GM12878 (cell line): ENCODE results near the gene LYPD4. TPM values are rescaled to one million over a fixed set of nuclear protein-coding genes. Genes with fewer than 3 reads are reported as not detected.

Experiments
- BCL11A ChIP-seq: IDR thresholded peaks from 2 replicates; pipeline ENCODE4 v1.6.1; 2011; ENCODE audit warnings: low read depth, low read length
- BRCA1 ChIP-seq: IDR thresholded peaks from 2 replicates; pipeline ENCODE4 v1.6.1; 2011; ENCODE audit warnings: low read depth, low read length, improper control_type of control experiment
- ETV6 ChIP-seq, 2 experiments: fragments of 450-650 bp in 1 of 2; IDR thresholded peaks in 1 of 2; conservative IDR thresholded peaks in 1 of 2; 2 replicates each; pipeline ENCODE4 v1.6.1; 2014; ENCODE audit warnings: antibody characterized with exemption in 1 of 2, borderline replicate concordance in 1 of 2, low read depth in 1 of 2, mild to moderate bottlenecking in 1 of 2, moderate library complexity in 1 of 2
- EZH2 ChIP-seq: IDR thresholded peaks from 2 replicates; pipeline ENCODE4 v1.6.1; 2012; ENCODE audit warnings: low read depth, mild to moderate bottlenecking, control low read depth, inconsistent platforms, low read length, borderline replicate concordance; ENCODE audit not compliant: control insufficient read depth
- FOS ChIP-seq: IDR thresholded peaks from 3 replicates; pipeline ENCODE4 v1.6.1; 2011; ENCODE audit warnings: borderline replicate concordance; ENCODE audit not compliant: insufficient read length; ENCODE audit errors: extremely low read depth
- HDGF ChIP-seq: fragments of 450-650 bp; IDR thresholded peaks from 2 replicates; pipeline ENCODE4 v1.6.1; 2016; ENCODE audit warnings: antibody characterized with exemption
- IKZF2 ChIP-seq, 2 experiments: fragments of 450-650 bp; IDR thresholded peaks; 2 replicates each; pipeline ENCODE4 v1.6.1; 2017; ENCODE audit warnings: mild to moderate bottlenecking in 2 of 2, moderate library complexity in 2 of 2
- KAT2A ChIP-seq: conservative IDR thresholded peaks from 2 replicates; pipeline ENCODE4 v1.6.1; 2011; ENCODE audit warnings: low read depth, low read length; ENCODE audit not compliant: control insufficient read depth
- POLR2AphosphoS2 ChIP-seq: IDR thresholded peaks from 2 replicates; pipeline ENCODE4 v1.6.1; 2011; ENCODE audit warnings: low read depth, mild to moderate bottlenecking, low read length, improper control_type of control experiment, moderate library complexity
- POLR2AphosphoS5 ChIP-seq: IDR thresholded peaks from 2 replicates; pipeline ENCODE4 v1.6.1; 2011; ENCODE audit warnings: mild to moderate bottlenecking, low read length, inconsistent platforms
- SMAD1 ChIP-seq: fragments of 450-650 bp; IDR thresholded peaks from 2 replicates; pipeline ENCODE4 v1.6.1; 2018; ENCODE audit warnings: mild to moderate bottlenecking, low read depth; ENCODE audit not compliant: partially characterized antibody
- SMC3 ChIP-seq: IDR thresholded peaks from 2 replicates; pipeline ENCODE4 v1.6.1; 2011; ENCODE audit warnings: low read length, improper control_type of control experiment, borderline replicate concordance
- TBL1XR1 ChIP-seq: IDR thresholded peaks from 2 replicates; pipeline ENCODE4 v1.6.1; 2012; ENCODE audit warnings: low read depth, low read length, improper control_type of control experiment
- polyA plus RNA-seq, 11 experiments: library from polyadenylated mRNA; depleted of rRNA in 4 of 11; unstranded in 6 of 11; stranded (reverse) in 5 of 11; fragments of >200 nt; fragmentation: Nextera tagmentation in 4 of 11; fragmentation: Illumina TruSeq in 1 of 11; extraction: Ambion mirVana in 4 of 11; extraction: Trizol in 1 of 11; gene quantifications; 1 replicate in 1 of 11; 2 replicates in 10 of 11; pipeline versions ENCODE4 v1.2.1 to v1.2.3, GENCODE V29; 2011 to 2016; ENCODE audit warnings: inconsistent platforms in 2 of 11, missing spikeins in 2 of 11, low read depth in 1 of 11
- total RNA-seq, 4 experiments: library from RNA; depleted of rRNA in 3 of 4; stranded (reverse); fragments of >200 nt in 3 of 4; fragmentation: Illumina TruSeq in 1 of 4; extraction: Trizol in 1 of 4; gene quantifications; 2 replicates each; pipeline versions ENCODE4 v1.2.1 to v1.2.3, GENCODE V29; 2013 to 2021
- TF ChIP-seq, protein P1 (sequence below): fragments of 450-650 bp; IDR thresholded peaks from 2 replicates; pipeline ENCODE4 v1.6.1; 2017; ENCODE audit warnings: mild to moderate bottlenecking
- TF ChIP-seq, protein P2 (sequence below): fragments of 450-650 bp; IDR thresholded peaks from 2 replicates; pipeline ENCODE4 v1.6.1; 2017; ENCODE audit warnings: antibody characterized with exemption, mild to moderate bottlenecking, moderate library complexity
- TF ChIP-seq, protein P3 (sequence below): fragments of 450-650 bp; formaldehyde crosslinking; IDR thresholded peaks from 2 replicates; pipeline ENCODE4 v1.4.0; 2022; ENCODE audit warnings: mild to moderate bottlenecking, moderate library complexity
- TF ChIP-seq, protein P4 (sequence below): fragments of 150-350 bp; IDR thresholded peaks from 2 replicates; pipeline ENCODE4 v1.6.1; 2016; ENCODE audit warnings: low read depth, low read length

LYPD4 gene
- total and polyA plus RNA-seq, 10 of the 15 experiments (the other 5 are each of a cell fraction or from before 2014, with no cell fraction given) = not detected

DNA sequence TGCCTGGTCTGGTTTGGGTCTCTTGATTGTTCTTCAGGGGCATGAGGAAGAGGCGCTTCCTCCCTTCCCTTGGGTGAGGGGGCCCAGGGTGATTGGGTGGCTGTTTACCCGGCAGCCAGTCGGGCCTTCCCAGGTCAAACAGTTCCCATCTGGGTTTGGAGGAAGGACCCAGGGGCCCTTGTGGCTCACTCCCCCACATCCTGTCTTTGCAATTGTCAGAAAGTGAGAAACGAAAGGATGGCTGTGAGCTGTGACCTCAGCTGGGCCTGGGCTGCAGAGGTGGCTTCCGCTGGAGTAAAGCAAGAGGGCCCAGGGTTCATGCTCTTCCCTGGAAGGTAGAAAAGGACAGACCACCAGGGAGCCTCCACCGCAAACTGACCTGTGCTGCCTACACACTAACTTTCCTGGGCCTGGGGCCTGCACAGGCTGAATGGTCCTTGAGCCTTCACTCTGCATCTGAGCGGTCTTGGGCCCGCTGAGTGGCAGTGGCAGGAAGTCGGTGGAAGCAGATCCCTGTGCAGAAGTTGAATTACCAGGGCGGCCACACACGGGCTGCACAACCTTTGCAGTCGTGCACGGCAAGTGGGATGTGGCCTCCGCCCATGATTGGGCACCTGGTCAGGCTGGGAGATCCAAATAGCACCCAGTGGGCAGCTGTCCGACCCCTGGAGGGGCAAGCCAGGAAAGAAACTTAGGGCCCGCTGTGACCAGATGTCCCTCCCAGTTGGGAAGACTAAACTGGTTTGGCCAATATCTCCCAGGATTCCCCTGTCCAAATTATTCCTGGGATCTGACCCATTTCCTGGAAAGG, 27.3 kb upstream of the LYPD4 start (continued):
- TF ChIP-seq, protein P1, sequence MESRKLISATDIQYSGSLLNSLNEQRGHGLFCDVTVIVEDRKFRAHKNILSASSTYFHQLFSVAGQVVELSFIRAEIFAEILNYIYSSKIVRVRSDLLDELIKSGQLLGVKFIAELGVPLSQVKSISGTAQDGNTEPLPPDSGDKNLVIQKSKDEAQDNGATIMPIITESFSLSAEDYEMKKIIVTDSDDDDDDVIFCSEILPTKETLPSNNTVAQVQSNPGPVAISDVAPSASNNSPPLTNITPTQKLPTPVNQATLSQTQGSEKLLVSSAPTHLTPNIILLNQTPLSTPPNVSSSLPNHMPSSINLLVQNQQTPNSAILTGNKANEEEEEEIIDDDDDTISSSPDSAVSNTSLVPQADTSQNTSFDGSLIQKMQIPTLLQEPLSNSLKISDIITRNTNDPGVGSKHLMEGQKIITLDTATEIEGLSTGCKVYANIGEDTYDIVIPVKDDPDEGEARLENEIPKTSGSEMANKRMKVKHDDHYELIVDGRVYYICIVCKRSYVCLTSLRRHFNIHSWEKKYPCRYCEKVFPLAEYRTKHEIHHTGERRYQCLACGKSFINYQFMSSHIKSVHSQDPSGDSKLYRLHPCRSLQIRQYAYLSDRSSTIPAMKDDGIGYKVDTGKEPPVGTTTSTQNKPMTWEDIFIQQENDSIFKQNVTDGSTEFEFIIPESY = no peak
- TF ChIP-seq EZH2 (no peak), FOS (no peak), SMC3 (0 out of 2 replicates have a peak, but pooled peaks have one; percentile 21), HDGF (peak; percentile 81), SMAD1 (no peak), IKZF2 (IDR thresholded peaks at IDR 0.05) (peak; percentile 98), POLR2AphosphoS2 (no peak; the same call in 1 of the 2 replicates), POLR2AphosphoS5 (peak; percentile 82; the same call in 1 of the 2 replicates), BRCA1 (no peak), TBL1XR1 (peak; percentile 70), BCL11A (peak; percentile 69; the same call in 1 of the 2 replicates), KAT2A (no peak), ETV6 (conservative IDR thresholded peaks at IDR 0.05 in 1 of 2, IDR thresholded peaks at IDR 0.05 in 1 of 2; ENCODE audit: borderline replicate concordance in 1 of 2, low read depth in 1 of 2) (peak in 1 of 2 experiments; percentile 90; a peak in 2 of 4 replicates)
- TF ChIP-seq, protein P2, sequence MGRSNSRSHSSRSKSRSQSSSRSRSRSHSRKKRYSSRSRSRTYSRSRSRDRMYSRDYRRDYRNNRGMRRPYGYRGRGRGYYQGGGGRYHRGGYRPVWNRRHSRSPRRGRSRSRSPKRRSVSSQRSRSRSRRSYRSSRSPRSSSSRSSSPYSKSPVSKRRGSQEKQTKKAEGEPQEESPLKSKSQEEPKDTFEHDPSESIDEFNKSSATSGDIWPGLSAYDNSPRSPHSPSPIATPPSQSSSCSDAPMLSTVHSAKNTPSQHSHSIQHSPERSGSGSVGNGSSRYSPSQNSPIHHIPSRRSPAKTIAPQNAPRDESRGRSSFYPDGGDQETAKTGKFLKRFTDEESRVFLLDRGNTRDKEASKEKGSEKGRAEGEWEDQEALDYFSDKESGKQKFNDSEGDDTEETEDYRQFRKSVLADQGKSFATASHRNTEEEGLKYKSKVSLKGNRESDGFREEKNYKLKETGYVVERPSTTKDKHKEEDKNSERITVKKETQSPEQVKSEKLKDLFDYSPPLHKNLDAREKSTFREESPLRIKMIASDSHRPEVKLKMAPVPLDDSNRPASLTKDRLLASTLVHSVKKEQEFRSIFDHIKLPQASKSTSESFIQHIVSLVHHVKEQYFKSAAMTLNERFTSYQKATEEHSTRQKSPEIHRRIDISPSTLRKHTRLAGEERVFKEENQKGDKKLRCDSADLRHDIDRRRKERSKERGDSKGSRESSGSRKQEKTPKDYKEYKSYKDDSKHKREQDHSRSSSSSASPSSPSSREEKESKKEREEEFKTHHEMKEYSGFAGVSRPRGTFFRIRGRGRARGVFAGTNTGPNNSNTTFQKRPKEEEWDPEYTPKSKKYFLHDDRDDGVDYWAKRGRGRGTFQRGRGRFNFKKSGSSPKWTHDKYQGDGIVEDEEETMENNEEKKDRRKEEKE = no peak
- TF ChIP-seq, protein P3, sequence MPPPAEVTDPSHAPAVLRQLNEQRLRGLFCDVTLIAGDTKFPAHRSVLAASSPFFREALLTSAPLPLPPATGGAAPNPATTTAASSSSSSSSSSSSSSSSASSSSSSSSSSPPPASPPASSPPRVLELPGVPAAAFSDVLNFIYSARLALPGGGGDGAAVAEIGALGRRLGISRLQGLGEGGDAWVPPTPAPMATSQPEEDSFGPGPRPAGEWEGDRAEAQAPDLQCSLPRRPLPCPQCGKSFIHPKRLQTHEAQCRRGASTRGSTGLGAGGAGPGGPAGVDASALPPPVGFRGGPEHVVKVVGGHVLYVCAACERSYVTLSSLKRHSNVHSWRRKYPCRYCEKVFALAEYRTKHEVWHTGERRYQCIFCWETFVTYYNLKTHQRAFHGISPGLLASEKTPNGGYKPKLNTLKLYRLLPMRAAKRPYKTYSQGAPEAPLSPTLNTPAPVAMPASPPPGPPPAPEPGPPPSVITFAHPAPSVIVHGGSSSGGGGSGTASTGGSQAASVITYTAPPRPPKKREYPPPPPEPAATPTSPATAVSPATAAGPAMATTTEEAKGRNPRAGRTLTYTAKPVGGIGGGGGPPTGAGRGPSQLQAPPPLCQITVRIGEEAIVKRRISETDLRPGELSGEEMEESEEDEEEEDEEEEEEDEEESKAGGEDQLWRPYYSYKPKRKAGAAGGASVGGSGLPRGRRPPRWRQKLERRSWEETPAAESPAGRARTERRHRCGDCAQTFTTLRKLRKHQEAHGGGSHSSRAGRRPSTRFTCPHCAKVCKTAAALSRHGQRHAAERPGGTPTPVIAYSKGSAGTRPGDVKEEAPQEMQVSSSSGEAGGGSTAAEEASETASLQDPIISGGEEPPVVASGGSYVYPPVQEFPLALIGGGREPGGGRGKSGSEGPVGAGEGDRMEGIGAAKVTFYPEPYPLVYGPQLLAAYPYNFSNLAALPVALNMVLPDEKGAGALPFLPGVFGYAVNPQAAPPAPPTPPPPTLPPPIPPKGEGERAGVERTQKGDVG (CRISPR knock-in tag) = no peak
- TF ChIP-seq, protein P4, sequence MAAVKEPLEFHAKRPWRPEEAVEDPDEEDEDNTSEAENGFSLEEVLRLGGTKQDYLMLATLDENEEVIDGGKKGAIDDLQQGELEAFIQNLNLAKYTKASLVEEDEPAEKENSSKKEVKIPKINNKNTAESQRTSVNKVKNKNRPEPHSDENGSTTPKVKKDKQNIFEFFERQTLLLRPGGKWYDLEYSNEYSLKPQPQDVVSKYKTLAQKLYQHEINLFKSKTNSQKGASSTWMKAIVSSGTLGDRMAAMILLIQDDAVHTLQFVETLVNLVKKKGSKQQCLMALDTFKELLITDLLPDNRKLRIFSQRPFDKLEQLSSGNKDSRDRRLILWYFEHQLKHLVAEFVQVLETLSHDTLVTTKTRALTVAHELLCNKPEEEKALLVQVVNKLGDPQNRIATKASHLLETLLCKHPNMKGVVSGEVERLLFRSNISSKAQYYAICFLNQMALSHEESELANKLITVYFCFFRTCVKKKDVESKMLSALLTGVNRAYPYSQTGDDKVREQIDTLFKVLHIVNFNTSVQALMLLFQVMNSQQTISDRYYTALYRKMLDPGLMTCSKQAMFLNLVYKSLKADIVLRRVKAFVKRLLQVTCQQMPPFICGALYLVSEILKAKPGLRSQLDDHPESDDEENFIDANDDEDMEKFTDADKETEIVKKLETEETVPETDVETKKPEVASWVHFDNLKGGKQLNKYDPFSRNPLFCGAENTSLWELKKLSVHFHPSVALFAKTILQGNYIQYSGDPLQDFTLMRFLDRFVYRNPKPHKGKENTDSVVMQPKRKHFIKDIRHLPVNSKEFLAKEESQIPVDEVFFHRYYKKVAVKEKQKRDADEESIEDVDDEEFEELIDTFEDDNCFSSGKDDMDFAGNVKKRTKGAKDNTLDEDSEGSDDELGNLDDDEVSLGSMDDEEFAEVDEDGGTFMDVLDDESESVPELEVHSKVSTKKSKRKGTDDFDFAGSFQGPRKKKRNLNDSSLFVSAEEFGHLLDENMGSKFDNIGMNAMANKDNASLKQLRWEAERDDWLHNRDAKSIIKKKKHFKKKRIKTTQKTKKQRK = no peak
